Testis (tissue), 2 donors: ENCODE results near the gene ANKRD11.

Experiments used
- POLR2A ChIP-seq: fragments of 450-650 bp; IDR thresholded peaks from one replicate; pipeline ENCODE4 v1.6.1; 2017; ENCODE audit warnings: antibody characterized with exemption, mild to moderate bottlenecking, moderate library complexity
- TF ChIP-seq, protein P1 (sequence below), 3 experiments: fragments of 450-650 bp in 2 of 3; fragments of 200-600 bp in 1 of 3; sonication (generic) in 1 of 3; IDR thresholded peaks; one replicate each; pipeline ENCODE4 v1.5.1; 2016 to 2019; ENCODE audit warnings: antibody characterized with exemption in 3 of 3, mild to moderate bottlenecking in 2 of 3, moderate library complexity in 1 of 3

DNA sequence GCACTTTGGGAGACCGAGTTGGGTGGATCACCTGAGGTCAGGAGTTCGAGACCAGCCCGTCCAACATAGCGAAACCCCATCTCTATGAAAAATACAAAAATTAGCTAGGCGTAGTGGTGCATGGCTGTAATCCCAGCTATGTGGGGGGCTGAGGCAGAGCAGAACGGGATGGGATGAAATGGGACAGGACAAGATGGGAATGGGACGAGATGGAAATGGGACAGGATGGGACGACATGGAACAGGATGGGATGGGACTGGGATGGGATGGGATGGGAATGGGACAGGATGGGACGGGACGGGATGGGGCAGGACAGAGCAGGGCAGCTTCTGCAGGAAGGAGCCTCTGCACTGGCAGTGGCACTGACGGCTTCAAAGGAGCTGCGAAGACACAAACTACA is 106.1 kb downstream of the ANKRD11 start:
- TF ChIP-seq, protein P1, sequence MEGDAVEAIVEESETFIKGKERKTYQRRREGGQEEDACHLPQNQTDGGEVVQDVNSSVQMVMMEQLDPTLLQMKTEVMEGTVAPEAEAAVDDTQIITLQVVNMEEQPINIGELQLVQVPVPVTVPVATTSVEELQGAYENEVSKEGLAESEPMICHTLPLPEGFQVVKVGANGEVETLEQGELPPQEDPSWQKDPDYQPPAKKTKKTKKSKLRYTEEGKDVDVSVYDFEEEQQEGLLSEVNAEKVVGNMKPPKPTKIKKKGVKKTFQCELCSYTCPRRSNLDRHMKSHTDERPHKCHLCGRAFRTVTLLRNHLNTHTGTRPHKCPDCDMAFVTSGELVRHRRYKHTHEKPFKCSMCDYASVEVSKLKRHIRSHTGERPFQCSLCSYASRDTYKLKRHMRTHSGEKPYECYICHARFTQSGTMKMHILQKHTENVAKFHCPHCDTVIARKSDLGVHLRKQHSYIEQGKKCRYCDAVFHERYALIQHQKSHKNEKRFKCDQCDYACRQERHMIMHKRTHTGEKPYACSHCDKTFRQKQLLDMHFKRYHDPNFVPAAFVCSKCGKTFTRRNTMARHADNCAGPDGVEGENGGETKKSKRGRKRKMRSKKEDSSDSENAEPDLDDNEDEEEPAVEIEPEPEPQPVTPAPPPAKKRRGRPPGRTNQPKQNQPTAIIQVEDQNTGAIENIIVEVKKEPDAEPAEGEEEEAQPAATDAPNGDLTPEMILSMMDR (IDR thresholded peaks at IDR 0.05), result no peak
- TF ChIP-seq POLR2A, result no peak
